Kidney (tissue), 14 donors: ENCODE data around the gene RPS6KA2. TPM values are rescaled to one million over a fixed set of nuclear protein-coding genes. Genes with fewer than 3 reads are reported as not detected.

Source experiments
- DNase-seq, 5 donors: peaks; one replicate each; pipeline ENCODE4 v3.0.0-alpha.2; 2013 to 2020
- FAIRE-seq: peaks from 2 replicates; lab custom pipeline; 2012; peaks lifted over from hg19 to GRCh38; lab: Jason Lieb, UNC
- H3K27ac ChIP-seq, 2 donors: one replicate each; pipeline ENCODE4 v1.7.0; 2013; ENCODE audit warnings: low read depth in 2 of 2, low read length in 2 of 2, inconsistent platforms in 1 of 2
- H3K27me3 ChIP-seq: one replicate; pipeline ENCODE4 v1.7.1; 2013; ENCODE audit warnings: low read length, inconsistent platforms; ENCODE audit not compliant: control insufficient read depth, insufficient read depth
- H3K36me3 ChIP-seq, 3 donors: one replicate each; pipeline versions ENCODE4 v1.7.0 to v1.7.1; 2013; ENCODE audit warnings: low read length in 3 of 3, control low read depth in 1 of 3, inconsistent platforms in 1 of 3; ENCODE audit not compliant: insufficient read depth in 3 of 3, control insufficient read depth in 2 of 3
- H3K4me1 ChIP-seq, 3 donors: one replicate each; pipeline versions ENCODE4 v1.7.0 to v1.7.1; 2013; ENCODE audit warnings: low read length in 3 of 3, inconsistent platforms in 1 of 3, low read depth in 1 of 3; ENCODE audit not compliant: control insufficient read depth in 2 of 3, insufficient read depth in 2 of 3
- H3K4me3 ChIP-seq, 3 donors: one replicate each; pipeline versions ENCODE4 v1.7.0 to v1.8.1; 2013; ENCODE audit warnings: low read length in 3 of 3, control low read depth in 1 of 3, inconsistent platforms in 1 of 3
- H3K9ac ChIP-seq, 3 donors: one replicate each; pipeline versions ENCODE4 v1.7.0 to v1.7.1; 2013; ENCODE audit warnings: low read length in 3 of 3, control low read depth in 1 of 3, inconsistent platforms in 1 of 3
- H3K9me3 ChIP-seq, 3 donors: one replicate each; pipeline versions ENCODE4 v1.7.0 to v1.7.1; 2013; ENCODE audit warnings: low read length in 3 of 3, control low read depth in 1 of 3, inconsistent platforms in 1 of 3; ENCODE audit not compliant: control insufficient read depth in 2 of 3, insufficient read depth in 1 of 3
- CTCF ChIP-seq: IDR thresholded peaks from 3 replicates; pipeline ENCODE4 v1.5.1; 2012; ENCODE audit warnings: mild to moderate bottlenecking, moderate library complexity, borderline replicate concordance; ENCODE audit not compliant: insufficient read depth; ENCODE audit errors: extremely low read depth
- intact Hi-C: fragments of 100-400 bp; cut with DNase I; formaldehyde crosslinking; loops from one replicate; pipeline ENCODE4 v1.11.1; 2022
- polyA plus RNA-seq: library from polyadenylated mRNA; stranded (reverse); fragments of 350-450 nt; fragmentation: Illumina TruSeq; extraction: RNeasy Lipid Tissue Mini Kit (QIAGEN cat#74804); gene quantifications from one replicate; pipeline ENCODE4 v1.2.3, GENCODE V29; 2014; ENCODE audit warnings: low read depth, low replicate concordance; ENCODE audit not compliant: insufficient read depth
- total RNA-seq: library from RNA; stranded (reverse); fragmentation: NEBNext Ultra II Directional; extraction: Animal tissue kit (Norgen Biotek cat#: 25700); gene quantifications from one replicate; pipeline ENCODE4 v1.2.1, GENCODE V29; 2021
- donor health status: control.
- donor health status: control.
- donor health status: control.
- donor health status: control.
- donor health status: control.
- donor health status: DM: yes; HTN: yes; CAD: no.
- donor health status: Normal renal cell carcinoma (clear cell type).

The RPS6KA2 gene
- total and polyA plus RNA-seq, 2 donors from 2014 or later, result 12.3 to 61.2 TPM

- intact Hi-C loops, result no loop called here
- FAIRE-seq (no peak), DNase-seq (no peak)
- peaks cover 0 to under 1% (median 0%) of the 10 kb centered on the region in 3 donors for H3K4me1 ChIP-seq
- no peak overlapping the region for H3K27ac ChIP-seq
- H3K9ac ChIP-seq, result no peak overlapping the region
- H3K27me3 ChIP-seq, result no peaks in the 10 kb centered on the region
- TF ChIP-seq CTCF, result no peak
- H3K36me3 ChIP-seq, result peaks cover 0 to 4% (median 2%) of the 10 kb centered on the region in 3 donors
- no peak overlapping the region for H3K4me3 ChIP-seq
- no peaks in the 10 kb centered on the region for H3K9me3 ChIP-seq
Observed at GRCh38 chr6:166497087-166497899, 129.8 kb downstream of the RPS6KA2 start.

GRCh38 chr6:166496460-166496859 lies 130.6 kb downstream of the RPS6KA2 start:
- Histone ChIP-seq H3K27me3 (no peaks in the 10 kb centered on the region), H3K9me3 (no peaks in the 10 kb centered on the region), H3K4me1 (peaks cover 0 to 2% (median 0%) of the 10 kb centered on the region in 3 donors), H3K9ac (no peak overlapping the region), H3K27ac (no peak overlapping the region), H3K36me3 (peaks cover 0 to 4% (median 2%) of the 10 kb centered on the region in 3 donors), H3K4me3 (no peak overlapping the region)
- no peak for FAIRE-seq
- intact Hi-C loops, result no loop called here
- DNase-seq, result no peak
- no peak for TF ChIP-seq CTCF

- DNase-seq, result no peak
- H3K27me3 ChIP-seq, result no peaks in the 10 kb centered on the region
- no peak overlapping the region for H3K27ac ChIP-seq
- no peak overlapping the region for H3K9ac ChIP-seq
- peaks cover 0 to 6% (median 0%) of the 10 kb centered on the region in 3 donors for H3K4me1 ChIP-seq
- intact Hi-C loops, result no loop called here
- H3K9me3 ChIP-seq, result no peaks in the 10 kb centered on the region
- H3K4me3 ChIP-seq, result no peak overlapping the region
- H3K36me3 ChIP-seq, result peaks cover 0 to 4% (median 0%) of the 10 kb centered on the region in 3 donors
- FAIRE-seq, result no peak
- no peak for TF ChIP-seq CTCF
Observed at GRCh38 chr6:166495487-166496314, 131.3 kb downstream of the RPS6KA2 start.
